Activated CD8-positive, alpha-beta memory T cell treated with anti-CD3 and anti-CD28 coated beads for 1 hour (primary cell): ENCODE measurements around the gene AKR7A2.

Source experiments
- DNase-seq, 2 donors: peaks; one replicate each; pipeline ENCODE4 v3.0.0-alpha.2; 2020; ENCODE audit warnings: low read depth in 1 of 2; ENCODE audit errors: extremely low read depth in 1 of 2

AKR7A2 gene

DNA sequence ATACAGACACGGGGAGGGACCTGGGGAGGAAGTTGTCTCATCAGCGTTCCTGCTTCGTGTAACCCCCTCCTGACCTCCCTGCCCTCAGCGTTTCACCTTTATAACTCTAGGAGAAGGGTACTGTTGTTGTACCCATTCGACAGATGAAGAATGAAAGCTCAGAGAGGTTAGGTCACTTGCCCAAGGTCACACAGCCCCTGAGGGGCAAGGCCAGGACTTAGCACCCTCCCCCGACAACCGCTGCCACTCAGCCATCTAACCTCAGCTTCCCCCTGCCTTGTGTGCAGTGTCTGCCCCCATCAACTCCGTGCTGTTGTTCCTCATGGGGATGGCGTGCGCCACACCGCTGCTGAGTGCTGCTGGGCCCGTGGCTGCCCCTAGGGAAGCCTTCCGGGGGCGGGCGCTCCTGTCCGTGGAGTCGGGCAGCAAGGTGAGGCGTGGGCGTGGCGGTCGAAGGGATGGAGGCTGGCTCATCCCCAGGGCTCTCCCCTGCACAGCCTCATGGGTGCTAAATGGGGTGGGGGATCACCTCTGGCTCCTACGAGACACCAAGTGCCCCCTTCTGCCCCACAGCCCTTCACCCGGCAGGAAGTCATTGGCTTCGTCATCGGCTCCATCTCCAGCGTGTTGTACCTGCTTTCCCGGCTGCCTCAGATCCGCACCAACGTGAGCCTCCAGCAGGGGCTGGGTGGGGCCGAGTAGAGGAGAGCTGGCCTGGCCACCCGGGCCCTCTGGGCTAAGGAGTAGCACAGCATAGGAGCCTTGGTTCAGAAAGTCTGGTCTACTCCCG is 14.2 kb upstream of the AKR7A2 start:
- DNase-seq = no peak

DNA sequence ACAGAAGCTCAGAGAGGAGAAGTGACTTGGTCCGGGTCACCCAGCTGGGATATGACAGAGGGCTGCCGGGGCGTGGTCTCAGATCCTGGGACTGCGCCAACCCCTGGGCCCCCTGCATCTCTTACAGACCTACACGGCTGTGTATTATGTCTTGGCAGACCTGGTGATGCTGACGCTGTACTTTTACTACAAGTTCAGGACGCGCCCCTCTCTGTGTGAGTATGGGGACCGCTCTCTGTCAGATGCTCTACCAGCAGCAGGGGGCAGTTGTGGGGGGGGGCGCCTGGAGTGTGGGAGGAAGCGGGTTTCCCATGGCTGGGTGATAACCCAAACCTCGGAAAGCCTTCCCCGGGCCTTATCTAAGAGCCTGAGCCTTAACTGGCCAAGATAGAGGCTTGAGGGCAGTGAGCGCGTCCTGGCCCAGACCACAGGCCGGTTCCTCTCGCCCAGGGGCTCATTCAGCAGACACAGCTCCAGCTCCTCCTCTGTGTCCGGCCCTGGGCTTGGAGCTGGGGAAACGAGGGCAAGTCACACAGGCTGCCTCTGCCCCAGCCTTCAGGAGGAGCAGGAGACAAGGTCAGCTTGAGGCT is 13.5 kb upstream of the AKR7A2 start:
- DNase-seq = no peak

DNA sequence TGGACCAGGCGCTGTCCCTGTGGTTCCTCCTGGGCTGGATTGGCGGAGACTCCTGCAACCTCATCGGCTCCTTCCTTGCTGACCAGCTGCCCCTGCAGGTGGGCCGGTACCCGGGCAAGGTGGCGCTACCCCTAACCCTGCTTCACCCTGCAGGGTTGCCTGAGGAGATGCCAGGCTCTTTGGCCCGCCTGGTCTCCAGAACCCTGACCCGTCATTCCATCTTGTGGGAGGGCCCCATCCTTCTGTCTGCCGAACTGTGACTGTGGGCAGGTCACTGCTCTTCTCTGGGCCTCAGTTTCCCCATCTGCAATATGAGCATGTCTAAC is 12.7 kb upstream of the AKR7A2 start:
- no peak for DNase-seq

DNA sequence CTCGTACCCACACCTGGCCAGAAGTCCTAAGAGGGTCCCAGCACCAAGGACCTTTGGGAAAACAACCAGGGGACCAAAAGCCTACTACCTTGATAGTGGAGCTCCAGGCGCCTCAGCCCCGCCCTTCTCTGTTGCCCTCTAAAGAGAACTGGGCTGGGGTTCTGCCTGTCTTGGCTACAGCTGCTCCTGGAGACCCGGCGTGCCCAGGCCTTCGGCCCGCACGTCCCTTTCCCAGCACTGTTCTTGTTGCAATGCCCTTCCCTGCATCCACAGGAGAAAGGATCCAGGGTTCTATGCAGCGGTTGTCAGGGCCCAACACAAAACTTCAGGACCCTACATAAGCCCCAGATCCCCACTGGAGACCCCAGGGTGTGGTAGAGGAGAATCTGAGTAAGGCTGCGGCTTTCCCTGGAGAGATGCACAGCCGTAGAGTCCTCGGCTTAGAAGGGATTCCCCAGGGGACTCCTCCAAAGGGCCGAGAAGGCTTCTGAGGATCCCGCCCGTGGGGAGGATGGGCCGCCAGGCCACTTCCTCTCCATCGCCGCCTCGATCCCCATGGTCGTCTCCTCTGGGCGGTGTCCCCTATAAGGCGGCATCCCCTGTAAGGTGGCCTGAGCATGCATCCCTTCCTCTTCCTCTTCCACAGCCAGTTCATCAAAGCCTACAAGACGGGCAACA is 12.2 kb upstream of the AKR7A2 start:
- DNase-seq = no peak

DNA sequence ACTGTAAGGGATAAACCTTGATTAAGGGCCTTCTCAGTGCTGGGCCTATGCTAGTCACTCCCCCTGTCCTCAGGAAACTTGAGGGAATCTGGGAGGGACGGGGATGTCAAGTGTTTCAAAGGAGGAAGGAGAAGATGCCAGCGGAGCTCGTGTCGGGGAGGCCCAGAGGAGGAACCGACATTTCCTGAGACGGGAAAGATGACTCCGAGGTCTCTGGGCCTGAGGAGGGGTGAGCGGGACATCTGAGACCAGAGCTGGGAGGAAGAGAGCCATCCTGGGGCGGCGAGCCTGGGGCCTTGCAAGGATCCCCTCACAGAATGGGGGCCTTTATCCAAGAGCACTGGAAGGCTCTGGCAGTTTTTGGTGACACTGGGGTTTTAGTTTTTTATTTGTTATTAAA is 10.5 kb upstream of the AKR7A2 start:
- no peak for DNase-seq

DNA sequence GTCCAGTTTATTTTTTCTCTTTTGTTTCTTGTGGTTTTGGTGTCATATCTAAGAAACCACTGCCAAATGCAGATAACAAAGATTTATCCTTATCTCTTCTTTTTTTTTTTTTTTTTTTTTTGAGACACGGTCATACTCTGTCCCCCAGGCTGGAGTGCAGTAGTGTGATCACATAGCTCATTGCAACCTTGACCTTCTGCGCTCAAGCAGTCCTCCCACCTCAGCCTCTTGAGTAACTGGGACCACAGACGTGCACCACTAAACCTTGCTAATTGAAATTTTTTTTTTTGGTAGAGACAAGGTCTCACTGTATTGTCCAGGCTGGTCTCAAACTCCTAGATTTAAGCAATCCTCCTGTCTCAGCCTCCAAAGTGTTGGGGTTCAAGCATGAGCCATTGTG is 9.1 kb upstream of the AKR7A2 start:
- no peak for DNase-seq

DNA sequence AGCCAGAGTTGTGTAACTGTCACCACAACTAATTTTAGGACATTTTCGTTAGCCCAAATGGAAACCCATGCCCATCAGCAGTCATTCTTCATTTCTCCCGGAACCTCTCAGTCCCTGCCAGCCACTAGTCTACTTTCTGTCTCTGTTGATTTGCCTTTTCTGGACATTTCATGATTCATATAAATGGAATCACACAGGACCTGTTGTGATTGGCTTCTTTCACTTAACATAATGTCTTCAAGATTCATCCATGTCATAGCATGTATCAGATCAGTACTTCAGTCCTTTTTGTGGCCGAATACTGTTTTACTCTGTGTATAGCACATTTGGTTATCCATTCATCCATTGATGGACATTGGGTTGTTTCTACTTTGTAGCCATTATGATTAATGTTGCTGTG is 7.3 kb upstream of the AKR7A2 start:
- DNase-seq = no peak

DNA sequence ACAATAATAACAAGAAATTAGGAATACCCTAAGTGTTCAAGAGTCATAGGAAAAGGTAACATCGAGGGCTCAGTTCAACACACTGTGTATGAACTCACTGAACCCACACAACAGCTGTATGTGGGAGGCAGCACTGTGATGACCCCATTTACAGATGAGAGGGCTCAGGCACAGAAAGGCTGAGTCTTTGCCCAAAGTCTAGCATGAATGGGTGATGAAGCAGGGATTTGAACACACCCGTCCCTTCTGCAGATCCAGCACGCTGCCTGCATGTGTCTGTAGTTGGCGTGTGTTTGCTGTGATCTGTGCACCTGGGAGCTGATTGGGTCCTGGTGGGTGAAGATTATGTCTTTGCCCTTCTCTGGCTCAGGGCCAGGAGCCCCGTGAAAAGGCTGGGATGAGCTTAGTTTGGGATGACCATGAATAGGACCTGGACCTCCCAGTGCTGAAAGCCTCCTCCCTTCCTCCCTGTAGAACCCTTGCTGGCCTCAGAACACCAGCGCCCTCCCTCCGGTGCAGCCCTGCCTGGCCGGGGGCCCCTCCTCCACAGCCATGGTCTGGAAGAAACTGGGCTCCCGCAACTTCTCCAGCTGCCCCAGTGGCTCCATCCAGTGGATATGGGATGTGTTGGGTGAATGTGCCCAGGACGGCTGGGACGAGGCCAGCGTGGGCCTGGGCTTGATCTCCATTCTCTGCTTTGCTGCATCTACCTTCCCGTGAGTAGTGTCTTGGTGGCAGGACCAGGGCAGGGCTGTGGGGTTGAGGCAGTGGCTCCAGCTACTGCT is 5.4 kb upstream of the AKR7A2 start:
- DNase-seq = no peak

DNA sequence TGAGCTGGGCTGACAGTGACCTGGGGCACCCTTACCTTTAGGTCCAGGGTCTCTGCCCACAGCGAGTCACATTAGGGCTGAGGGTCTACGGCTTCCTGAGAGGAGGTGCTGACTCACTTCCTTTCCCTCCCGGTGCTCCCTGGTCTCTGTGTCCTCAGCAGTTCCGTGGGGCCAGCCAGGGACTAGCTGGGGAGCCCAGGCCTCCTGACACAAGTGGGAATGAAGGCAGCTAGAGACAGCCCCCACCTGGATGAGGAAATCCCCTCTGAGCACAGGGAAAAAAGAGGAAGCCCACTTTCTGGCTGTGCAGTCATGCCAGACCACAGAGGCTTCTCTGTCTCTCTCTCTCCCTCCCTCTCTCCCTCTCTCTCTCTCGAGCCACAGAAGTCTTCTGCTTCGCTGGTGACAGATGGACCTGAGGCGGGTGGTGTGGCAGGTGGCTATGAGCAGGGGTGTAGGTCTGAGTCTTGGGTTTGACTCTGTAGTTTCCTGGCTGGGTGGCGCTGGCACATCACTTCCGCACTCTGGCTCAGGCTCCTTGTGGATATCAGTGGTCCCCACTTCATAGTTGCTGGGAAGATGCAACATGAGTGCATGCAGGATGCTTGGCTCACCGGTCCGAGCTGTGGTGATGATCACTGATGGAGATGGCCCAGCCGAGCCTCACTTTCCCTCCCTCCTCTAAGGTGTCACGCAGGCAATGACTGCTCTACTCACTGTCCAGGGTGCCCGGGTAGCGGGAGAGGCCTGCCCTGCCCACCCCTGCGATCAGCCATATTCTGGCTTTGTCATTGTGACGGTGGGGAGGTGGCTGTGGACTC is 3.6 kb upstream of the AKR7A2 start:
- no peak for DNase-seq

DNA sequence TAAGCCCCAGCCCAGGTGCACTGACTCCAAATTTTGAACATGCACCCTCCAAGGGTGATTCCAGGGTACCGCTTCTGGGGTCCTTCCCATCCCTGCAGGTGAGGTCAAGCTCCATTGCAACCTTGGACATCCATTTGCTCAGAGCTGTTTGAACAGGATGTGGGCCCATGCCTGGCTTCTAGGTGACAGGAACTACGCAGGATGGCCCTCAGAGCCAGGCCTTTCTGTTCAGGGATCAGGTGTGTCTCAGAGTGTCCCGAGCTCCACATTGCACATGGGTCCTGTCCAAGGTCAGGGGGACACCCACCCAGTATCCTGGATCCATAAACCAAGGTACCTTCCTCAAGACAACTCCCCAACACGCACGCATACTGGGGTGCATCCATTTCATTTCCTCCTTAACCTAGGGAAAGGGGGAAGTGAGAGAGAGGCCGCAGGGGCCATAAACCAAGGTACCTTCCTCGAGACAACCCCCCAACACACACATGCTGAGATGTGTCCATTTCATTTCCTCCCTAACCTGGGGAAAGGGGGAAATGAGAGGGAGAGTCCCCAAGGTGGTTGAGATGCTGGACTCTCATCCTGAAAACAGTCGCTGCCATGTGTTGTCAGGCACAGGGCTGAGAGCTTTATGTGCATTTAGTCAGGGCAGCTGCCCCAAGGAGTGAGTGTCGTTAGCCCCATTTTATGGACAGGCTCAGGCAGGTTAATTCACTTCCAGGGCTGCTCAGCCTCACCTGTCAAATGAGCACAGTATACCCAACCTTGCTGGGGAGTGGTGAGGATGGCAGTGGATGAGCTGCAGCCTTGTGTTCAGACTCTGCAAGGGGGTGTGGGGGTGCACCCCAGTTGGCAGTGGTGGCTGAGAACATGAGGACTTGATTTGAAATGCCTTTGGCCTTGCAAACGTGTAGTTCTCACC is 2.3 kb upstream of the AKR7A2 start:
- DNase-seq = no peak

DNA sequence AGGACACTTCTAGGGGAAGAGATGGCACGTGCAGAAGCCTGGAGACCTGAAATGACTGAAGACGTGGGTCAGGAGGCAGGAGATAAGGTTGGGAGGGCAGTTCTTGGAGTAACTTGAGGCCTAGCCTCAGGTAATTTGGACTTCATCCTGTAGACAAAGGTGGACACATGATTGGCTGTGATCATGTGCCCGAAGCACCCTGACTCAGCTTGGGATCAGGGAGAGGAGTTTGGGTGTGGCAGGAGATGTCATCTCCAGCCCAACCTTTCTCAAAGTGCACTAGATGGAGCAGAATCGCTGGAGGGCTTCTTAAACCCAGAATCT is 1.7 kb upstream of the AKR7A2 start:
- DNase-seq = no peak

DNA sequence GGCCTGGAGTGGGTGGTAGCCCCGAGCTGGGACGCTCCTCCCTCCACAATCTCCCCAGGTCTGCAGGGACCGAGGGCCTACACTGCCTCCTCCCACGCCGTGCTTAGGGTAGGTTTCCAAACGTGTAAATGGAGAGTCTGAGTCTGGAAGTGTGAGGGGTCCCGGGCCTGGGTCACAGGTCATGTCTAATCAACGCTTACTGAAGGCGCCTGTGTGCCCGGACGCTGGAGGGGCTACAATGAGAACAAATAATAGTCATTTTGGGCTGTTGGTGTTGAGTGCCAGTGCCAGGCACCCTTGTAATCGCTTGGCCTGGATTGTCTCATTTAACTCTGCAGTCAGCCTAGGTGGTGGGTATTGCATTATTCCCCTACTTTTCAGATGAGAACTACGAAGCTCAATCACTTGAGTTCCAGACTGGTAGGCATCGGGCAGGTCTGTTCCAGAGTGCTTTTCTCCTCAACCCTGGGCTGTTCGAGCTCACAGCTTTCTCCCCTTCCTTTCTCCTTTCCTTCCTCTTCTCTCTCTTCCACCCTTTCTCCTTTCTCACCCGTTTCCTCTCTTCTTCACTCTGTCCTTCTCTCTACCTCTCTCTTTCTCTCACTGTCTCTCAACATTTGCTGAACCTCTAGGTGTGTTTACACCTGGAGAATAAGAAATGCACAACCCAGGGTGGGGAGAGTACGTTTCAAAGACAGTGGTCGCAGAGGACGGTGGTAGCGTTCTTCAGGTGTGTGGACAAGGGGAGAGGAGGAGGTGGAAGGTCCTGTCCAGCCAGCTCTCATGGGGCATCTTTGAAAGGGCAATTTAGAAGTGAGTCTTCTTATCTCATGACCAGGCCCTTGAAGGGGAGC is 1.1 kb upstream of the AKR7A2 start:
- no peak for DNase-seq

DNA sequence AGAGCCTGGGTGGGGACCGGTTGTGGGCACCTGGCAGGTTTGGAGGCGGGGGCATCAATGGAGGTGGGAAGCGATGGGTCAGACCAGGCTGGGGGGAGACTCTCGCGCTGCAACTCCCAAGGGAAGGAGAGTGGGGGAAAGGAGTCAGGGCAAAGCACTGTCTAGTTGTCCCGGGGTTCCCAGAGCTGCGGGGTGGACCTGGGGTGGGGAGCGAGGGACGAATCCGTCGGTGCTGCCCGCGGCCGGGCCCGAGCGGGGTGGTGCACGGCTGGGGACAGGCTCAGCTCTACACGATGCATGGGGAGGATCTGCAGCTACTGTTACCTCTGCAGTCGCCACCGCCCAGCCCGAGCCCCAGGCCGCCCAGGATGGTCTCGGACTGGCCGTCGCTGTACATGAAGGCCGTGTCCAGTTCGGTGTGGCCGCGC is 427 bp downstream of the AKR7A2 start:
- DNase-seq = no peak

DNA sequence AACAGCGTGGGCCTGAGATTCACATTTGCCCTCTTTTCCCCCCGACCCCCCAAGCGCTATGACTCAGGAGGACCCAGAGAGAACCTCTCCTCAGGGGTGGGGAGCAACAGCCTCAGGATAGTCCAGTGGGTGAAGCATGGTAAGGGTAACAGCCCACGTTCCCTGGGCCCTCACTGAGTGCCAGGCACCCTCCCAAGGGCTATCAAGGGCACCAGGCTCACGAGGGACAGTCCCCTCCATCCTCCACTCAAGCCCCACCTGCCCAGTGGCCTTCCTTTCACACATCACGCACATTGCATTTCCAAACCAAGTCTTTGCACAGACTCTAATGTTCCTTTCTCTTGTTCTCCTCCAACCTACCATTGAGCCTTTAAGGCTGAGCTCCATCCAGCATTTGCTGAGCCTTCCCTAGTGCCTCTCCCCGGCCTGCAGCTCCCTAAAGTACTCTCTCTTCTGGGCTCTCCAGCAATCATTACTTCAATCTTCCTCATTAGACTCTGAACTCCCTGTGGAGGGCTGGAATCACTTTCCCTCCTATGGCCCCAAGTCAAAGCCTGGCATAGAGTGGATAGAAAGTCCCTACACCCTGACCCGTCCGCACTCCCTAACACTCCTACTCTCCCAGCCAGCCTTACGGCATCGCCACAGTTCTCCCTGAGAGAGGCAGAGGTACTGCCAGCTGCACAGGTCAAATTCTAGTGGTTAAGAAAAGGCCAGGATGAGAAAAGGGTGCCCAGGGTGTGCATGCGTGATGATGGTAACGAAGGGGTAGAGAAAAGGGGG is 1.0 kb downstream of the AKR7A2 start:
- no peak for DNase-seq

DNA sequence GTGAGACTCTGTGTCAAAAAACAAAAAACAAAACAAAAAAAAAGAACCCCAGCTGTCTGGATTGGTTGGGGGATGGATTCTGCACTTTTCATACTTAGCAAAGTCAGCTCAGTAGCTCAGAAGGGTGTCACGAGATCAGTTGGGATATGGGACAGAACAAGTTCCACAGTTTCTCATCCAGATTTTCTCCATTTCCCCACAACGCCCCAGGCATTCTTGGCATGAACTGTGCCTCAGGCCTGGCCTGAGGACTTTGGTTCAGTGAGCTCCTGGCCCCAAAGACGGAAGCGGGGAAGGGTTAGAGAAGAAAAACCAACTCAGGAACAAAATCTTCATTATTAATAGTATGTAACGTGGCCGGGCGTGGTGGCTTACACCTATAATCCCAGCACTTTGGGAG is 1.9 kb downstream of the AKR7A2 start:
- no peak for DNase-seq

DNA sequence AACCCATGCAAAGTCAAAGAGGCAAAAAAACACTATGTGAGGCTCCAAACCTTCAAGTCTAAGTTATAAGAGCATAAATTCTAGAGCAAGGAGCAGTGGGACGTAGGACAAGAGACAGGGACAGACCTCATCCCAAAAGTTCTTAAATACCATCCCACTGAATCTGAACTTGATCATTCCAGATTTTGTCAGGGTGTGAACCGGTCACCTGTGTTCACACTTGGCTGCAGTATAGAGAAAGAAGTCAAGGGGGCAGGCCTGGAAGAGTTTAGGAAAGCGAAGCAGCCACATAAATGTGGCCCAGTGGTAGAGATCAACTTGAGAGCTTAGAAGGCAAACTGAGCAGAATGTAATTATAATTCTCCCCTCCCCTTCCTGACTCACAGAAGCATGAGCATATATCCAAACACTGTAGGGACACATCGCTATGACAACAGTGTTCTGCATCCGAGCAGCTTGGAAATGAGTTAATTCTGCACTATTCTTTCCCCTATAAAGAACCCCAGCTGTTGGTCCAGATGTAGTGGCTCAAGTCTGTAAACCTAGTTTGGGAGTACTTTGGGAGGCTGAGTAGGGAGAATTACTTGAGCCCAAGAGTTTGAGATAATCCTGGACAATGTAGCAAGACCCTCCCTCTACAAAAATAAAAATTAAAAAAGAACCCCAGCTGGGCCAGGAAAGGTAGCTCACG is 2.7 kb downstream of the AKR7A2 start:
- no peak for DNase-seq

DNA sequence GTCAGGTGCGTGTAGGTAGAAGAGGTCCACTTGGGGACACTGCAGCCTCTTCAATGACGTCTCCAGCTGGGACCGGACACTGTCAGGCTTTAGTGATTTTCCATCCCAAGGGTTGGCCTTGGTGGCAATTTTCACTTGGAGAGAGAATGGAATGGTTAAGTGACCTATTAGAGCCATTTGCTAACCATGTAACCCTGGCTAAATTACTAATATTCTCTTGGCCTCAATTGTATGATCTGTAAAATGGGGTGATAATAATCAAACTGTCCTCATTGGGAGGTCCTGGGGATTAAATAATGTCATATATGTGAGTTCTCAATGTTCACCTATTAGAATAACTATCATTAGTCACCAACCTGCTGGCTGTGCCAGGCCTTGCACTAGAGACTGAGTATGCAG is 3.4 kb downstream of the AKR7A2 start:
- DNase-seq = no peak
